GDM1 (cell line): ENCODE results near the gene LETM1.

Source experiments
- DNase-seq: peaks from one replicate; lab custom pipeline; 2025; lab: John Stamatoyannopoulos, UW

Gene LETM1

GRCh38 chr4:1763070-1763549 lies 92.8 kb downstream of the LETM1 start:
- no peak for DNase-seq

GRCh38 chr4:1762264-1763010 lies 93.5 kb downstream of the LETM1 start:
- DNase-seq = no peak
